HK-2 (cell line): Measurements from ENCODE around the gene RAPGEF6.
"Not testable (repeated sequence)": the region's sequence is repeated elsewhere in the genome, so short reads cannot be mapped to it uniquely, and the experiment has no call there.

Experiments
- DNase-seq: peaks from one replicate; pipeline ENCODE4 v3.0.0-alpha.2; 2018; ENCODE audit not compliant: unreplicated experiment

The RAPGEF6 gene

DNA sequence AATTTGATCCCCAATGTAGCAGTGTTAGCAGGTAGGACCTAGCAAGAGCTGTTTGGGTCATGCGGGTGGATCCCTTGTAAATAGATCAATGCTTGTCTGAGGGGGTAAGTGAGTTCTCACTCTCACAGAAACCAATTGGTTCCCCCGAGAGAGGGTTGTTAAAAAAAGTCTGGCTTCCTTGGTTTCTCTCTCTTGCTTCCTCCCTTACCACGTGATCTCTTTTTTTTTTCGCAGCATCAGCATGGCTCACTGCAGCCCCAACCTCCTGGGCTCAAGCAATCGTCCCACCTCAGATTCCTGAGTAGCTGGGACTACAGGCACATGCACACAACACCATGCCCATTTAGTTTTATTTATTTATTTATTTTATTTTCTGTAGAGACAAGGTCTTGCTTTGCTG, 26.4 kb downstream of the RAPGEF6 start:
- no peak for DNase-seq

DNA sequence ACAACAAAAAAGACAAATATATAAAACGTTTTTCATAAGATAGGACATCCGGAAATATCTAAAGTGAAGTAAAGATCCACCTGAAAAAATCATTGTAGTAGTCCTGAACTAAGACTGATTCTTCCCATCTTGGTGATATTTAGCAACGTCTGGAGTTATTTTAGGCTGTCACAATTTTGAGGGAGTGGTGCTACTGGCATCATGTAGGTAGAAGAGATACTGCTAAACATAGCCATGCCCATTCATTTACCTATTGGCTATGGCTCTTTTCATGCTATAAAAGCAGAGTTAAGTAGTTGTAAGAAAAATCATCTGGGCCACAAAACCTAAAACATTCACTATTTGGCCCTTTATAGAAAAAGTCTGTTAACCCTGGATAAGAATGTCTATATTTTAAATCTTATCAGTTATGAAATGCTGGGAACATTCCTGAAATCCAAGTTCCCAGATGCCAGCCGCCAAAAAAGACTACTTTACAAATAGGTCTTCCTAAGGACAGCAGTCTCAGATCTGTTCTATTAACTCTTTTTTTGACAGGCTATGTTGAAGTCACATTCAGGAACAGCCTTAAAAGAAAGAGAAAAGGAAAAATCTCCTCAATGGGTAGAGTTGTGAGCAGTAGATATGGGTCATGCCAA, 27.0 kb downstream of the RAPGEF6 start:
- no peak for DNase-seq

DNA sequence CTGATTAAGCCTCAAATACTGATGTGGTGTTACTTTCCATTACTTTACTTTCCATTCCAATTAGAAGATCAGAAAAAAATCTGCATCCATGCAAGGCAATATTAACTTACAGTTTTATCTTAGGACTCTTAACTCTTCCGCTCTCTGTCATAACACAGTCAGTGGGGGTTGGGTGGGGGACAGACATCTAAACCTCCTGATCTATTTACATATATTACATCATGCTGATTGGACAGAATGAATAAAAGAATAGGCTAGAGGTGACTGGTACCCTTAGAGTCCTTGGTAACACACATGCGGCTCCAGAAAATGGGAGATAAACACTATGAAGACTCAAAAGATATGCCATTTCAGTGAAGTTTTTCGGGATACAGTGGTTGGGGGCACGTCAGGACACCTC, 27.6 kb downstream of the RAPGEF6 start:
- DNase-seq = no peak

DNA sequence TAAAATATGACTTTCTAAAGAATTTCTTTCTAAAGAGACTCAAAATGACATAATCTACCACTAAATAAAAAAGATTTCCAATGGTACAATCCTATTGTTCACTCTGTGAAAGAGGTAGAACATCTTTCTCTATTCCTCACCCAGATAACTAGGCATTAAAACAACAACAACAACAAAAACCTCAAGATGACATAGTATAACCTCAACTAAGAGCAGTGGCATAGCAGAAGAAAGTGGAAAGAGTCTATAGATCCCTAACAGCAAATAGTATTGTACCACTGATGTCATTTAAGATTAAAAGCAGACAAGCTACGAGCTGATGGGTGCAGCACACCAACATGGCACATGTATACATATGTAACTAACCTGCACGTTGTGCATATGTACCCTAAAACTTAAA, 29.9 kb downstream of the RAPGEF6 start:
- no peak for DNase-seq

DNA sequence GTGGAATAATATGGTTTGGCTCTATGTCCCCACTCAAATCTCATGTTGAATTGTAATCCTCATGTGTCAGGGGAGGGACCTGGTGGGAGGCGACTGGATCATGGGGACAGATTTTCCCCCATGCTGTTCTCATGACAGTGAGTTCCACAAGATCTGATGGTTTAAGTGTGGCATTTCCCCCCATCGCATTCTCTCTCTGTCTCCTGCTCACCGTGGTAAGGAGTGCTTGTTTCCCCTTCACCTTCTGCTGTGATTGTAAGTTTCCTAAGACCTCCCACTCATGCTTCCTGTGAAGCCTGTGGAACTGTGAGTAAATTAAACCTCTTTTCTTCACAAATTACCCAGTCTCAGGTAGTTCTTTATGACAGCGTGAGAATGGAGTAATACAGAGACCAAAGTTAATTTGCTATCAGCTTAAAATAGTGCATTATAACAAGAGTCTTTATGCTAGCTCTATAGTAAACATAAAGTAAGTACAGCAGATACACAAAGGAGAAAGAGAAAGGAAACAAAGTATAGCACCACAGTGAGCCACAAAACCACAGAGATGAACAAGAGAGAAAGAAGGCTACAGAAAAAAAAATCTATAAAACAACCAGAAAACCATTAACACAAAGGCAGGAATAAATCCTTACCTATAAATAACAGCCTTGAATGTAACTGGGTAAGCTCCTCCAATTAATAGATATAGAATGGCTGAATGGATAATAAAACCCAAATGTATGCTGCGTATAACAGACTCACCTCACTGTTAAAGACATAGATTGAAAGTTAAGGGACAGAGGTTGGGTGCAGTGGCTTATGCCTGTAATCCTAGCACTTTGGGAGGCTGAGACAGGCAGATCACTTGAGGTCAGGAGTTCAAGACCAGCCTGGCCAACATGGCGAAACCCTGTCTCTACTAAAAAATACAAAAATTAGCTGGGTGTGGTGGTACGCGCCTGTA, 39.7 kb downstream of the RAPGEF6 start:
- no peak for DNase-seq

DNA sequence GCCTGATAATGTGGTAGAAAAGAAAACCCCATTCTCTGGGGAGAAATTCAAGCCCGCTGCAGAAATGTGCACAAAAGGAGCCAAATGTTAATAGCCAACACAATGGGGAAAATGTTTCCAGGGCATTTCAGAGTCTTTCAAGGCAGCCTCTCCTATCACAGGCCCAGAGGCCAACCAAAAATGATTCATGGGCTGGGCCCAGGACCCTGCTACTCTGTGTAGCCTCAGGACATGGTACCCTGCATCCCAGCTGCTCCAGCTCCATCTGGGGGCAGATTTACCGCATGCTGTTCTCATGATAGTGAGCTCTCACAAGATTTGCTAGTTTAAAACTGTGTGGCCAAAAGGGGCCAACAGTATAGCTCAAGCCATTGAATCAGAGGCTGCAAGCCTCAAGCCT, 41.1 kb downstream of the RAPGEF6 start:
- no peak for DNase-seq

DNA sequence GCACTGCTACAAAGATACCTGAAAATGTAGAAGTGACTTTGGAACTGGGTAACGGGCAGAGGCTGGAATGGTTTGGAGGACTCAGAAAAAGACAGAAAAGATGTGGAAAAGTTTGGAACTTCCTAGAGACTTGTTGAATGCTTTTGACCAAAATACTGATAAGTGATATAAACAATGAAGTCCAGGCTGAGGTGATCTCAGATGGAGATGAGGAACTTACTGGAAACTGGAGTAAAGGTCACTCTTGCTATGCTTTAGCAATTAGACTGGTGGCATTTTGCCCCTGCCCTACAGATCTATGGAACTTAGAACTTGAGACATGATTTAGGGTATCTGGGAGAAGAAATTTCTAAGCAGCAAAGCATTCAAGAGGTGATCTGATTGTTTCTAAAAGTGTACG, 41.6 kb downstream of the RAPGEF6 start:
- not testable (repeated sequence) for DNase-seq

DNA sequence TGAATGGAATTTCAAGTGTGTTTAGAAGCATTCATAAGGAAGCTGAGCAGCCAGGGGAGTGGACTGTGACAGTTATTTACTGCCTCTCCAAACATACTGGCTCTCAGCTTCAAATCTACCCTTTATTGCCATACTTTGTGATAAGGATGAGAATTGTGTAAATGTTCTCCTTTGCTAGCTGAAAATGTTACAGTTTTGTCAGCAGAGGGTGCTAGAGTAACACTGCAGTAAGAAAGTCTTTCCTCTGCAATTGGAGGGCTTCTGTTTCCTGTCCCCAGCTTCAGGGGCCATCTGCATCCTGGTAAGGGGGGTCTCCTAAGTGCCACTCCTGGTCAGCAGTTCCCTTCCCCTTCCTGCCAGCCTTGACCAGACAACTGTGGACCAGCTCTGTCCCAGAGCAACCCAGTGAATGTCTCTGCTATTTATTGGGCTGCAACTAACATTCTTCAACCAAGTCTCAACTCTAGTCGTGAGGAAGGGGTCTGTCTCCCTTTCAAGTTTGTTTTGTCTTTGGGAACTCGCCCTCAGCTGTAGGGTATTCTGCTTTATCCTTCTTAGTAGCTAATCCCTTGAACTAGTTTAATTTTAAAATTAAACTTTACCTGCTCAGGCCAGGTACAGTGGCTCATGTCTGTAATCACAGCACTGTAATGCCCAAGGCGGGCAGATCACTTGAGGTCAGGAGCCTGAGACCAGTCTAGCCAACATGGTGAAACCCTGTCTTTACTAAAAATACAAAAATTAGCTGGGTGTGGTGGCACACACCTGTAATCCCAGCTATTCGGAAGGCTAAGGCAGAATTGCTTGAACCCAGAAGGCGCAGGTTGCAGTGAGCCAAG, 45.3 kb downstream of the RAPGEF6 start:
- peak; percentile 6 for DNase-seq

DNA sequence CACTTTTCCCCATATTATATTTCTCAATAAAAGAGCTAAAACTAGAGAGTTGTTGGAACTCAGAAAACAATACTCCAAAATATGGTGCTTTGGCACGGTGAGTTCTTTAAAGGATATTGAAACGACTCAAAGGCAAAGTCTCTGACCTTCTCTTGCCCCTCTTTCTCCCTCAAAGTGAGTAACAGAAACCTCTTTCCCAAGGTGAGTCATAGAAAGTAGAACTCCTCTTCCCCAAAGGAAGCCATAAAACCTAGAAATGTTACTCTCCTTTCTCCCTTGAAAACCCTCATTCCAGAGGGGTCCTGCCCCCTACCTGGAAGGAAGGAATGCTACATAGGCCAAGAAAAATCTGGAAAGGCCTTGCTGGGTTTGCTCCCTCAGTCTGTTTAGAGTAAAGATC, 47.5 kb downstream of the RAPGEF6 start:
- no peak for DNase-seq

DNA sequence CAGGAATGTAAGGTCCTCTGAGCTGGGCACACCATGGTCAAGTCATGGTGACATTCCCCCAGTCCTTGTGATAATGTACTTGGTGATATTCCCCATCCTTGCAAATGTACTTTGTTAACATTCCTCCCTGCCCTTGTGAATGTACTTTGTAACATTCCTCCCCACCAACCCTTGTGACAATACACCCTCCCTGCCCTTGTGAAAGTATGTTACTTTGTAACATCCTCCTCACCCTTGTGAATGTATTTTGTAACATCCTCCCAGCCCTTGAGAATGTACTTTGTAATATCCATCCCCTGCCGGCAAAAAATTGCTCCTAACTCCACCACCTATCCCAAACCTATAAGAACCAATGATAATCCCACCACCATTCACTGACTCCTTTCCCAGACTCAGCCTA, 53.3 kb downstream of the RAPGEF6 start:
- DNase-seq = no peak

DNA sequence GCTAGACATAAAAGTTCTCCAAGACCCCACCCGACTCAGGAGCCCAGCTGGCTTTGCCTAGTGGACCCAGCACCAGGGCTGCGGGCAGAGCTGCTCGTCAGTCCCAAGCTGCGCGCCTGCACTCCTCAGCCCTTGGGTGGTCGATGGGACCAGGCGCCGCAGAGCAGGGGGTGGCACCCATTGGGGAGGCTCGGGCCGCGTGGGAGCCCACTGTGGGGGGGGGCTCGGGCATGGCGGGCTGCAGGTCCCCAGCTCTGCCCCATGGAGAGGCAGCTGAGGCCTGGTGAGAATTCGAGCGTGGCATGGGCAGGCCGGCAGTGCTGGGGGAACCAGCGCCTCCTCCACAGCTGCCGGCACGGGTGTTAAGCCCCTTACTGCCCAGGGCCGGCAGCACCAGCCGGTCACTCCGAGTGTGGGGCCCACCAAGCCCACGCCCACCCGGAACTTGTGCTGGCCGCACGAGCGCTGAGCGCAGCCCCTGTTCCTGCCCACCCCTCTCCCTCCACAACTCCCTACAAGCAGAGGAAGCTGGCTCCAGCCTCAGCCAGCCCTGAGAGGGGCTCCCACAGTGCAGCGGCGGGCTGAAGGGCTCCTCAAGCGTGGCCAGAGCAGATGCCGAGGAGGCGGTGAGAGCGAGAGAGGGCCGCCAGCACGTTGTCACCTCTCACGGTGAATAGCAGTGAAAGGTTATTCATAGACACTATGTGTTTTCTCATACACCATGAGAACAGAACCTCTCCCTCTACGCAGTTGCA, 54.9 kb downstream of the RAPGEF6 start:
- DNase-seq = no peak

DNA sequence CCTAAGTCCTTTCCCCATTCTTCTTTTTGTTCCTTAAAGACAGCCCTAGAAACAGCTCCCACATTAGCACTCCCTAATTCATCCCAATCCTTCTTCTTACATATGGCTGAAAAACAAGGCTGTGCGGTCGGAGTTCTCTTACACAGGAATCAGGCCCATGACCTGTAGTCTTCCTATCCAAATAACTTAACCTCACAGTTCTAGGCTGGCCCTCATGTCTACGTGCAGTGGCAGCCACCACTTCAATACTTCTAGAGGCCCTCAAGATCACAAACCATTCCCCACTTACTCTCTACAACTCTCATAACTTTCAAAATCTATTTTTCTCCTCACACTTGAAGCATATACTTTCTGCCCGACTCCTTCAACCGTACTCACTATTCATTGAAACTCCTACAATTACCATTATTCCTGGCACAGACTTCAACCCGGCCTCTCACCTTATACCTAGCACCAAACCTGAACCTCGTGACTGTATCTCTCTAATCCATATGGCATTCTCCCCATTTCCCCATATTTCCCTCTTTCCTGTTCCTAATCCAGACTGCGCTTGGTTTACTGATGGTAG, 59.3 kb downstream of the RAPGEF6 start:
- no peak for DNase-seq

DNA sequence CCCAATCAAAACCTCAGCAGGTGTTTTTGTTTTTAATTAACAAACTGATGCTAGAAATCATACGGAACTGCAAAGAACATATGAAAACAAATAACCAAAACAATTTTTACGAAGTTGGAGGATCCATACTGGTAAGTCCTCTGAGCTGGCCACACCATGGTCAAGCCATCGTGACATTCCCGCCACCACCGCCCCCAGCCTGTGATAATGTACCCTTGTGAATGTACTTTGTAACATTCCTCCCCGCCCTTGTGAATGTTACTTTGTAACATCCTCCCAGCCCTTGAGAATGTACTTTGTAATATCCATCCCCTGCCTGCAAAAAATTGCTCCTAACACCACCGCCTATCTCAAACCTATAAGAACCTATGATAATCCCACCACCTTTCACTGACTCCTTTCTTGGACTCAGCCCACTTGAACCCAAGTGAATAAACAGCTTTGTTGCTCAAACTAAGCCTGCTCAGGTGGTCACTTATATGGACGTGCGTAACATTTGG, 63.3 kb downstream of the RAPGEF6 start:
- DNase-seq = no peak

DNA sequence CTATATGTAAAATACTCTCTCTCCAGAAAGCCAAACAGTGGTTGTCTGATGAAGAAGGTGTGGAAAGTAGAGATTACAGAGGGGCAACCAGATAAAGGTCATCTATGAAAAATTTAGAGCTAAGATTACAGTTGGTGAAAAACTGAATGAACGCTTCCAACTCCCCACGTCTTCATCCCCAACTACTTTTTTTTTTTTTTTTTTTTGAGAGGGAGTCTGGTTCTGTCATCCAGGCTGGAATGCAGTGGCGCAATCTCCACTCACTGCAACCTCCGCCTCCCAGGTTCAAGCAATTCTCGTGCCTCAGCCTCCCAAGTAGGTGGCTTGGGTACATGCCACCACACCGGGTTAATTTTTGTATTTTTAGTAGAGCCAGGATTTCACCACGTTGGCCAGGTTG, 64.3 kb downstream of the RAPGEF6 start:
- no peak for DNase-seq

DNA sequence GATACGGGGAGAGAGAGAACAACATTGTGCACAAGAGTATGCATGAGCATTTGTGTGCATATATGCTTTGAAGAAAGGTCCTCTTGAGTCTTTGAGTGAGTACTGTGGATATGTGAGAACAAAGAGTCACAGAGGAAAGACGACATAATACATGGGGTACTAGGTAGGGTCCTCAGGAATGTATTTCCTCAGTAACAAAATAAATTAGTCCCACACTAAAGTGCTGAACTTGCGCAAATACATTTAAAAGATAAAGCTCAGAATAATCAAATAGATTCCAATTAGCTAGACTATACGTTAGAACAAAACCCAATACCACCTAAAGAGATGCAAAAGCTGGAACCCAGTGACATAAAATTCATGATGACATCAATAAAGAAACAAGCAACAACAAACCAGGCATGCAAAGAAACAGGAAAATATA, 70.8 kb downstream of the RAPGEF6 start:
- DNase-seq = no peak

DNA sequence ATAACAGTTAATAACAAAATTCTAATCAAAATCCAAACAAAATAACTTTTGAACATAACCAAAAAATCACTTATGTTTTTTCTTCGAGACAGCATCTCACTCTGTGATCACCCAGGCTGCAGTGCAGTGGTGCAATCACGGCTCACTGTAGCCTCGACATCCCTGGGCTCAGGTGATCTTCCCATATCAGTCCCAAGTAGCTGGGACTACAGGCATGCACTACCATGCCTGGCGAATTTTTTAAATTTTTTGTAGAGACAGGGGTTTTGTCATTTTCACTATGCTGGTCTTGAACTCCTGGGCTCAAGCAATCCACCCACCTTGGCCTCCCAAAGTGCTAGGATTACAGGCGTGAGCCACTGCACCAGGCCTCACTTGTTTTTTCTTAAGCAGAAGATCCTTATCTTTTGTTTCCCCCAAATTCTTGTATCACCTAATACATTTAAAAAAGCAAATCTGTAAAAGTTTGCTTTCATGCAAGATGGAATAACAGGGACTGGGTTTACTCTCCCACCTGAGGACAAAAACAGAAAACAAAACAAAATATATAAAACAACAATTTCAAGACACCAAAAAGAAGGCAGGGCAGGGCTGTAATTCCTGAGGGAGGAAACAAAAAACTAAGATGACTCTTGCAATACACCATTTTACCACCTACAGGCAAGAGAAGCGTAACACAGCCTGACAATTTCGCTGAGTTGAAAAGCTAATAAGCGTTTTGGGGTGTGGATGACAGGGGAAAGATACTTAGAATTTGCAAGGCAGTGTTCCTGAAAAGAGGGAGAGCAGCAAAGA, 71.4 kb downstream of the RAPGEF6 start:
- no peak for DNase-seq

DNA sequence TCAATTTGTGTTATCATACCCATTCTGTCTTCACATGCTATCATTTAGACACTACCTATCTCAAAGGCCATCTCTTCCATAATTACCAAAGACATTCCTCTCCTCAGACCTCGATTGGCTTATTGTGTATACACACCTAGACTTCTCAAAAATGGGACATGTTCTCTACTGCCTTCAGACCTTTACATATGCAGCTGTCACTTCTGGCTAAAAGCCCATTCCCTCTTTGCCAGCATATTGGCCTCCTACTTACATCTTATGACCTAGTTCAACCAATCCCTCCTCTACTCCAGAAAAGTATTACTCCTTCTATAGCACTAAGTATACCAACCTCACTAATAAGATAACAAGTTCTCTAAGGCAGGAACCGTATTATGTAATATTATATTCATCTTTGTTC, 84.4 kb downstream of the RAPGEF6 start:
- DNase-seq = no peak

DNA sequence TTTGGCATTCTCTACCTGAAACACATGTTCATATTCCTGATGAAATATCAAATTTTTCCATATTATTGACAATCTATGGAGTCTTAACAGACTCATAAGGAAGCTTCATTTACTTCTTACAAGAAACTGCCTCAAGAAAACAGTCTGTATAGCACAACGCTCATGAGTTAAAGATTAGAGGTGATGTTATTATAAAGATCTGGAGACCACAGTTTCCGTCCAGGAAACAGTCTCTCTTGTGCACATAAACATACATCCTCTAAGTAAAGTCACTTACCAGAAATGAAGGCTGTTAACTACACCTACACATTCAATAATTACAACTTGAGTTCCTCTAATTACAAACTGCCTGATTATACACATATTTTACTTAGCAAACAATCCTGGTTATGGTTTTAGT, 86.9 kb downstream of the RAPGEF6 start:
- no peak for DNase-seq

DNA sequence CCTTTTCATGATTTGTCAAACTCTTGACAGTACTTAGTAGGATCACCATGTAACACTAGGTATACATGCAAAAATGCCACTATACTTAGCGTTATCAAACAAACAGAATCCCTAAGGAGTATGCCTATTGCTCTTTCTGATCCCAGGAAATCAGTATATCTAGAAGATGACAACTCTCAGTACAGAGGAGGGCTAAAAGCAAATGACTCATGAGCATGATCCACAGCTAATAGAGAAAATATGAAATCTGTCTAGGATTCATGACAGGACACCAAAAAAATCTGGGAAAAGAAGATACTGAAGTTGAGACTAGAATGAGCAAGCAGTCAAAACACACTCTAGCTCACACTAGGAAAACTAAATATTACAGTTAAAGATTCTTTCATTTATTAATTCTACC, 89.2 kb downstream of the RAPGEF6 start:
- no peak for DNase-seq

DNA sequence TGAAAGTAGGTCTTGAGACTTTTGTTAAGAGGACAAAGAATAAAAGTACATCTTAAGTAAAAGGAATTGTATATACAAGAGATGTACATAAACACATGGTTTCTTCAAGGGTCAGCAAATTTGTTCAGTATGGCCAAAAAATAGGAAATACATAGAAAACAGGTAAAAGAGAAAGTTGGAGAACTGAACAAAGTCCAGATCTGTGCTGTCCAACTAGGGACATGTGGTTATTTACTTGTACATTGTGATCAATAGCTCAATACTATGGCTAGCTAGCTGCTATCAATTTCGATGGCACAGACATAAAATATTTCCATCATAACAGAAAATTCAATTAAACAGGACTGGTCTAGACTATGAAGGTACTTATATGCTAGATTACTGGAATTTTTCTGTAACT, 92.3 kb downstream of the RAPGEF6 start:
- no peak for DNase-seq
